WERI-Rb-1 (cell line): ENCODE data around the gene FEZ2.

Experiments used
- DNase-seq: peaks from one replicate; pipeline ENCODE4 v3.0.0-alpha.2; 2020
- H3K27ac ChIP-seq: fragments of 250-450 bp; sonication (Bioruptor Pico); 2 replicates; pipeline ENCODE4 v1.5.1; 2020; ENCODE audit warnings: mild to moderate bottlenecking, moderate library complexity
- H3K27me3 ChIP-seq: fragments of 250-450 bp; sonication (Bioruptor Pico); 2 replicates; pipeline ENCODE4 v1.5.1; 2021; ENCODE audit warnings: mild to moderate bottlenecking, low read depth, moderate library complexity; ENCODE audit not compliant: insufficient read depth, severe bottlenecking
- H3K36me3 ChIP-seq: fragments of 250-450 bp; sonication (Bioruptor Pico); 2 replicates; pipeline ENCODE4 v1.5.1; 2020; ENCODE audit warnings: mild to moderate bottlenecking, moderate library complexity
- H3K4me3 ChIP-seq: 2 replicates; pipeline ENCODE4 v1.5.1; 2011; ENCODE audit warnings: low read depth, mild to moderate bottlenecking, control low read depth, low read length
- H3K9me3 ChIP-seq: fragments of 250-450 bp; sonication (Bioruptor Pico); 2 replicates; pipeline ENCODE4 v1.5.1; 2021; ENCODE audit warnings: mild to moderate bottlenecking, moderate library complexity; ENCODE audit not compliant: severe bottlenecking
- TF ChIP-seq, protein P1 (sequence below): IDR thresholded peaks from 2 replicates; pipeline ENCODE4 v1.5.1; 2011; ENCODE audit warnings: low read depth, mild to moderate bottlenecking, control low read depth, inconsistent platforms, low read length

The FEZ2 gene

DNA sequence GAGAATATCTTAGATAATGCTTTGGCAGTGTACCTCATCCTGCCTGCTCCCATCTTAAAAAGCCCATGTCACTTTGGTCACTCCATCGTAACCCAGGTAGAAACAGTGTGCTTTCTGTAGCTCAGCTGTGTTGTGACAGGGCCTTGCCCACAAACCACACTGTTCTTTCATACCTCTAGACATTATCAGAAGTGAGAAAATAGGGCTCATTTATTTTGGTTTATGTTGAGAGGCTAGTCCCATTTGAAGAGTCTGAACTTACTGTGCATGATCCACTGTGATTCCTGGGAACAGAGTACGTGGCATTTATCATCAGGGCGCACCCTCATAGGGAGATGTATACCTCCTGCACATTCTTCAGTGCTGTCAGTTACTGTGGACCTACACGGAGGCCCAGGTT, 69.7 kb downstream of the FEZ2 start:
- no peak overlapping the region for H3K27ac ChIP-seq
- no peaks in the 10 kb centered on the region for H3K36me3 ChIP-seq

DNA sequence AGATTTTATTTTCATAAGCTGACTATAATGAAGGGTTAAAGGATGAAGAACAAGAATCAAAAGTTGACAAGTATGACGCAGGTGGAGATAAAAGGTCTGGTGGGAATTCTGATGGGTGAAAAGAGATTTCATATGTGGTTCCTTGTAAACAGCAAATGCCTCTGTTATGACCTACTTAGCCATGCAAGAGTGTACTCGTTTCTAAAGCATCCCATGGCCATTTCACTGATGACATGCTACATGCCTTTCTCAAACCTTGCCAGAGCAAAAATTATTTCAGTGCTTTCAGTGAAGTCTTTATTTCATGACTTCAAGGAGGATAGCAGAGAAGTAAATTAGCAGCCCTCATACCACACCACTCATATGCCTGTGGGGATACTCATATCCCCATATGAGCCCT, 71.7 kb downstream of the FEZ2 start:
- TF ChIP-seq, protein P1, sequence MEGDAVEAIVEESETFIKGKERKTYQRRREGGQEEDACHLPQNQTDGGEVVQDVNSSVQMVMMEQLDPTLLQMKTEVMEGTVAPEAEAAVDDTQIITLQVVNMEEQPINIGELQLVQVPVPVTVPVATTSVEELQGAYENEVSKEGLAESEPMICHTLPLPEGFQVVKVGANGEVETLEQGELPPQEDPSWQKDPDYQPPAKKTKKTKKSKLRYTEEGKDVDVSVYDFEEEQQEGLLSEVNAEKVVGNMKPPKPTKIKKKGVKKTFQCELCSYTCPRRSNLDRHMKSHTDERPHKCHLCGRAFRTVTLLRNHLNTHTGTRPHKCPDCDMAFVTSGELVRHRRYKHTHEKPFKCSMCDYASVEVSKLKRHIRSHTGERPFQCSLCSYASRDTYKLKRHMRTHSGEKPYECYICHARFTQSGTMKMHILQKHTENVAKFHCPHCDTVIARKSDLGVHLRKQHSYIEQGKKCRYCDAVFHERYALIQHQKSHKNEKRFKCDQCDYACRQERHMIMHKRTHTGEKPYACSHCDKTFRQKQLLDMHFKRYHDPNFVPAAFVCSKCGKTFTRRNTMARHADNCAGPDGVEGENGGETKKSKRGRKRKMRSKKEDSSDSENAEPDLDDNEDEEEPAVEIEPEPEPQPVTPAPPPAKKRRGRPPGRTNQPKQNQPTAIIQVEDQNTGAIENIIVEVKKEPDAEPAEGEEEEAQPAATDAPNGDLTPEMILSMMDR = no peak
- Histone ChIP-seq H3K27ac (no peak overlapping the region), H3K27me3 (no peaks in the 10 kb centered on the region), H3K4me3 (no peak overlapping the region), H3K9me3 (no peaks in the 10 kb centered on the region), H3K36me3 (no peaks in the 10 kb centered on the region)
- DNase-seq = no peak

More for the DNA sequence above, 69.7 kb downstream of the FEZ2 start:
- H3K9me3 ChIP-seq = no peaks in the 10 kb centered on the region
- H3K27me3 ChIP-seq = no peaks in the 10 kb centered on the region
- TF ChIP-seq, protein P1 = no peak
- H3K4me3 ChIP-seq = no peak overlapping the region
- DNase-seq = no peak

DNA sequence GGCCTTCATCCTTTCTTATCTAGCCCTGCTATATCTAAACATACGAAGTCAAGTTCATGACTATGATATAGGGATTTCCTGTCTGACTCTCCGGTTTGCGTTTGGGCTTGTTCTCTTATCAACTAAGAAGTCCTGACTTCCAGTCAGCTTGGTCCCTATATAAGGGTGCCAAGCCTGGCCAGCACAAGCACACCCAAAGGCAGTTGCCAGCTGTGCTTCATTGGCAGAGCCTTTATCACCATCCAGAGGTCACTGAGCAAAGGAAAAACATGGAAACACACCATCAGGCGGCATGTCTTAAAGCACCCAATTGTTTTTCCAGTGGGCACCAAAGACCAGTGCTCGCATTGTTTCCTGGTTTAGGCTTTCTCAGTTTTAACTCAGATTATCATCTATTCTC, 72.7 kb downstream of the FEZ2 start:
- TF ChIP-seq, protein P1 = no peak
- H3K9me3 ChIP-seq = no peaks in the 10 kb centered on the region
- H3K27me3 ChIP-seq = no peaks in the 10 kb centered on the region
- DNase-seq = no peak
- no peaks in the 10 kb centered on the region for H3K36me3 ChIP-seq
- H3K27ac ChIP-seq = no peak overlapping the region
- H3K4me3 ChIP-seq = no peak overlapping the region

DNA sequence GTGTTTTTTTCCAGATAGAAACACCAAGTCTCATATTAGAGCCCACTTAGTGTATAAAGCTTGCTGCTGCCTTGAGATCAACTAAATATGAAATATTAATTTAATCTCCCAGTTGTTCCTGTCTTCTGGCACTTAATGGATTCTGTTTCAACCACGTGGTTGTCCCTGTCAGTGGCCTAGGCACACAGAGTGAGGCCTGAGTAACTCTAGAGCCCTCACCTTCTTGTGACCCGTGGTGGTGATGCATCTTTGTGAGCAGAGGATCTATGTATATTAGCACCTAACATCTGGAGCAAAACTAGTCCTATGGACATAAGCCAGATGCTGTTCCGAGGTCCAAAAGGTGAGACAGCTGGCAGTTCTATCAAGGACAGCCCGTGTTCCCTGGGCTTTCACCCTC, 74.8 kb downstream of the FEZ2 start:
- TF ChIP-seq, protein P1 = no peak
- no peak overlapping the region for H3K27ac ChIP-seq
- no peaks in the 10 kb centered on the region for H3K36me3 ChIP-seq
- H3K27me3 ChIP-seq = no peaks in the 10 kb centered on the region
- H3K9me3 ChIP-seq = no peaks in the 10 kb centered on the region
- DNase-seq = no peak
- H3K4me3 ChIP-seq = no peak overlapping the region

DNA sequence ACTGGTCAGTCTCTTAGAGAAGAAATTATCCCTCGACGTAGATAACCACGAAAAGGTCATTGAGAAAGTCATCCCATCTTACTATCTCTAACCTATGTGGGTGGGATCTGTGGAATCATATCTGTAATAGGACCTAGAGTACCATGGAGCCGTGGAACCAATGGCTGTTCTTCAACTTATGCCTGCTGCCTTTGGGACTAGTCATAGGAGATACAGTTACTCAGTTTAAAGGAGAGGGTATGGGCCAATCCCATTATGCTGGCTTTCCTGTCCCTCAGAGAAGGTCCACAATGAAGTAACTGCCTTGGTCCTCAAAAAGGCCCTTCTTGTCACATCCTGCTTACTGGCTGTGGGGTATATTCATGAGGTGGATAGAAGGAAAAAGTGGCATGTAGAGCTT, 77.5 kb downstream of the FEZ2 start:
- TF ChIP-seq, protein P1 = no peak
- DNase-seq = no peak
- Histone ChIP-seq H3K4me3 (no peak overlapping the region), H3K27me3 (no peaks in the 10 kb centered on the region), H3K9me3 (no peaks in the 10 kb centered on the region), H3K36me3 (no peaks in the 10 kb centered on the region), H3K27ac (no peak overlapping the region)

DNA sequence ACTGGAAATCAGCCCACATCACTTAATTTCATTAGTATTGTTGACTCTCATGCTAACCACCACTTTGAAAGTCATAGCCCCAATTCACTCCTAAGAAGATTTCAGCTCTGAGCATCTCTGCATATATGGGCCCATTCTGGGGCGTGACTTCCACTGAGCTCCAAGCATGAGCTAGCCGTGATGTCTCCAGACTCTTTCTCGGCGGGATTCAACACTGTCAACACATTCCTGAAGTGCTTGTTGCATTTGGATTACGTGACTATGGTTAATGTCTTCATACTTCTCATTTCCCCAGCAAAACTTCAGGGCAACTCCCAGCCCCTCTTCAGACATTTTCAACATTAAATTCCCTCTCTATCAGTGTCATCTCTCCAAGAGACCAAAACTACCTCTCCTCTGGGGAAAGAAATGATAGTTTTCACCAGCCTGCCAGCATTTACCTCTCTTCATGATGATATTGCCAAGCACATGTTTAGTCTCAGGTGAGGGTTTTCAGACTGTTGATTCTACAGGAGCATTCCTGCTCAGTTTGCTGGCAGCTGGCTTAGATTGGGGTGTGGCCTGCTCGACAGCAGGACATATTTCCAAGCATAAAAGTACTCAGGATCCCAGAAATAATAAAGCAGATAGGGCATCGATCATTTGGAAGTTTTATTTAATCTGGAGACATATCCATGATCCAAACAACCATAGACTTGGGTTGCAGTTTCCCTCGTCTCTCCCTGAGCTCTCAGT, 81.7 kb downstream of the FEZ2 start:
- TF ChIP-seq, protein P1 = no peak
- Histone ChIP-seq H3K27ac (no peak overlapping the region), H3K36me3 (no peaks in the 10 kb centered on the region), H3K27me3 (no peaks in the 10 kb centered on the region), H3K4me3 (no peak overlapping the region), H3K9me3 (no peaks in the 10 kb centered on the region)
- DNase-seq = no peak
